Adrenal gland (tissue), 12 donors: ENCODE measurements around the gene POLR2C. TPM values are rescaled to one million over a fixed set of nuclear protein-coding genes. Genes with fewer than 3 reads are reported as not detected.

Source experiments
- DNase-seq, 7 donors: peaks; one replicate each; pipeline ENCODE4 v3.0.0-alpha.2; 2019 to 2020
- H3K27ac ChIP-seq, 5 donors: fragments of 200-600 bp; sonication (generic) in 4 of 5; 1 replicate in 3 of 5; 2 replicates in 2 of 5; pipeline versions ENCODE4 v1.5.1 to v1.8.0; 2016 to 2020; ENCODE audit warnings: mild to moderate bottlenecking in 1 of 5
- H3K27me3 ChIP-seq: fragments of 200-600 bp; 2 replicates; pipeline ENCODE4 v1.8.0; 2021
- H3K36me3 ChIP-seq, 2 donors: fragments of 200-600 bp; replicated peaks in 1 of 2; 1 replicate in 1 of 2; 2 replicates in 1 of 2; pipeline versions ENCODE4 v1.5.1 to v1.8.0; 2018 to 2022
- H3K4me1 ChIP-seq, 2 donors: fragments of 200-600 bp; replicated peaks in 1 of 2; 1 replicate in 1 of 2; 2 replicates in 1 of 2; pipeline versions ENCODE4 v1.5.1 to v1.8.0; 2018 to 2021
- H3K4me3 ChIP-seq, 4 donors: fragments of 200-600 bp; sonication (generic) in 3 of 4; one replicate each; pipeline ENCODE4 v1.5.1; 2016 to 2018
- H3K9me3 ChIP-seq, 3 donors: fragments of 200-600 bp; sonication (generic) in 1 of 3; replicated peaks in 1 of 3; 1 replicate in 2 of 3; 2 replicates in 1 of 3; pipeline versions ENCODE4 v1.5.1 to v1.8.0; 2016 to 2021
- POLR2A ChIP-seq, 2 donors: fragments of 450-650 bp; IDR thresholded peaks; one replicate each; pipeline ENCODE4 v1.6.1; 2017; ENCODE audit warnings: antibody characterized with exemption in 2 of 2, mild to moderate bottlenecking in 2 of 2, moderate library complexity in 1 of 2
- WGBS, 4 donors: extraction: QIAGEN DNeasy Blood & Tissue Kit in 2 of 4; methylation state at CpG; one replicate each; pipeline versions ENCODE4 v1.1.5 to v1.1.7; 2013 to 2017; 5-methylcytosine and 5-hydroxymethylcytosine counted together
- intact Hi-C, 2 donors: fragments of 100-400 bp; cut with DNase I; formaldehyde crosslinking; loops; one replicate each; pipeline versions ENCODE4 v1.14.1 to v1.15.0; 2022 to 2023
- polyA plus RNA-seq, 3 donors: library from polyadenylated mRNA; stranded (reverse); fragments of 200-250 nt in 2 of 3; fragments of 350-450 nt in 1 of 3; fragmentation: Illumina TruSeq in 1 of 3; extraction: RNeasy Lipid Tissue Mini Kit (QIAGEN cat#74804) in 1 of 3; gene quantifications; one replicate each; pipeline ENCODE4 v1.2.3, GENCODE V29; 2013 to 2014
- total RNA-seq, 9 donors: library from RNA; depleted of rRNA in 4 of 9; stranded (reverse); fragments of >200 nt in 4 of 9; fragments of 120-200 nt in 1 of 9; fragmentation: NEBNext Ultra II Directional in 1 of 9; extraction: Animal tissue kit (Norgen Biotek cat#: 25700) in 1 of 9; gene quantifications; one replicate each; pipeline versions ENCODE4 v1.1.0 to v1.2.4, GENCODE V29; 2013 to 2023
- TF ChIP-seq, protein P1 (sequence below), 6 experiments: fragments of 450-650 bp in 4 of 6; fragments of 200-600 bp in 2 of 6; sonication (generic) in 1 of 6; IDR thresholded peaks; 1 replicate in 5 of 6; 2 replicates in 1 of 6; pipeline versions ENCODE4 v1.5.1 to v1.8.0; 2016 to 2021; ENCODE audit warnings: antibody characterized with exemption in 6 of 6, mild to moderate bottlenecking in 2 of 6, moderate library complexity in 1 of 6
- donor health status: healthy with polysubstance abuse.
- donor health status: Bipolar disorder and iron deficiency.
- donor health status: DM: yes; HTN: yes; CAD: no.
- donor health status: DM: no; HTN: no; CAD: no.
- donor health status: DM: no; HTN: no; CAD: no.
- donor health status: DM: yes; HTN: yes; CAD: no.

POLR2C gene
- total and polyA plus RNA-seq, 12 donors = 28.3 to 147 (median 71.7) TPM

GRCh38 chr16:57484515-57485005 is 22.1 kb downstream of the POLR2C start:
- no peak for DNase-seq
- no peaks in the 10 kb centered on the region for H3K27me3 ChIP-seq
- no peaks in the 10 kb centered on the region for H3K9me3 ChIP-seq
- H3K27ac ChIP-seq = peak overlapping the region in 1 of 5 donors; percentile 74
- TF ChIP-seq, protein P1, sequence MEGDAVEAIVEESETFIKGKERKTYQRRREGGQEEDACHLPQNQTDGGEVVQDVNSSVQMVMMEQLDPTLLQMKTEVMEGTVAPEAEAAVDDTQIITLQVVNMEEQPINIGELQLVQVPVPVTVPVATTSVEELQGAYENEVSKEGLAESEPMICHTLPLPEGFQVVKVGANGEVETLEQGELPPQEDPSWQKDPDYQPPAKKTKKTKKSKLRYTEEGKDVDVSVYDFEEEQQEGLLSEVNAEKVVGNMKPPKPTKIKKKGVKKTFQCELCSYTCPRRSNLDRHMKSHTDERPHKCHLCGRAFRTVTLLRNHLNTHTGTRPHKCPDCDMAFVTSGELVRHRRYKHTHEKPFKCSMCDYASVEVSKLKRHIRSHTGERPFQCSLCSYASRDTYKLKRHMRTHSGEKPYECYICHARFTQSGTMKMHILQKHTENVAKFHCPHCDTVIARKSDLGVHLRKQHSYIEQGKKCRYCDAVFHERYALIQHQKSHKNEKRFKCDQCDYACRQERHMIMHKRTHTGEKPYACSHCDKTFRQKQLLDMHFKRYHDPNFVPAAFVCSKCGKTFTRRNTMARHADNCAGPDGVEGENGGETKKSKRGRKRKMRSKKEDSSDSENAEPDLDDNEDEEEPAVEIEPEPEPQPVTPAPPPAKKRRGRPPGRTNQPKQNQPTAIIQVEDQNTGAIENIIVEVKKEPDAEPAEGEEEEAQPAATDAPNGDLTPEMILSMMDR (IDR thresholded peaks at IDR 0.05) = no peak
- no peak for TF ChIP-seq POLR2A (IDR thresholded peaks at IDR 0.05)
- H3K36me3 ChIP-seq = no peaks in the 10 kb centered on the region
- H3K4me3 ChIP-seq = no peak overlapping the region
- intact Hi-C loops = no loop called here
- 91 to 97% (median 95%) methylated on average over 7 to 8 of the region's 8 CpGs for WGBS, 4 donors
- H3K4me1 ChIP-seq = peaks cover 4 to 39% of the 10 kb centered on the region in 2 donors

- H3K36me3 ChIP-seq = no peaks in the 10 kb centered on the region
- H3K4me1 ChIP-seq = peaks cover 4 to 34% of the 10 kb centered on the region in 2 donors
- 24 to 66% (median 59%) methylated on average over 4 to 14 of the region's 14 CpGs for WGBS, 4 donors
- intact Hi-C loops = no loop called here
- H3K9me3 ChIP-seq = no peaks in the 10 kb centered on the region
- TF ChIP-seq, protein P1 (IDR thresholded peaks at IDR 0.05) = no peak
- TF ChIP-seq POLR2A (IDR thresholded peaks at IDR 0.05) = no peak
- no peaks in the 10 kb centered on the region for H3K27me3 ChIP-seq
- no peak for DNase-seq
- H3K4me3 ChIP-seq = peak overlapping the region in 2 of 4 donors; percentile 54 to 83
- peak overlapping the region in 2 of 5 donors; percentile 74 to 78 for H3K27ac ChIP-seq
These were observed 22.8 kb downstream of the POLR2C start for GRCh38 chr16:57485091-57485915.

DNA sequence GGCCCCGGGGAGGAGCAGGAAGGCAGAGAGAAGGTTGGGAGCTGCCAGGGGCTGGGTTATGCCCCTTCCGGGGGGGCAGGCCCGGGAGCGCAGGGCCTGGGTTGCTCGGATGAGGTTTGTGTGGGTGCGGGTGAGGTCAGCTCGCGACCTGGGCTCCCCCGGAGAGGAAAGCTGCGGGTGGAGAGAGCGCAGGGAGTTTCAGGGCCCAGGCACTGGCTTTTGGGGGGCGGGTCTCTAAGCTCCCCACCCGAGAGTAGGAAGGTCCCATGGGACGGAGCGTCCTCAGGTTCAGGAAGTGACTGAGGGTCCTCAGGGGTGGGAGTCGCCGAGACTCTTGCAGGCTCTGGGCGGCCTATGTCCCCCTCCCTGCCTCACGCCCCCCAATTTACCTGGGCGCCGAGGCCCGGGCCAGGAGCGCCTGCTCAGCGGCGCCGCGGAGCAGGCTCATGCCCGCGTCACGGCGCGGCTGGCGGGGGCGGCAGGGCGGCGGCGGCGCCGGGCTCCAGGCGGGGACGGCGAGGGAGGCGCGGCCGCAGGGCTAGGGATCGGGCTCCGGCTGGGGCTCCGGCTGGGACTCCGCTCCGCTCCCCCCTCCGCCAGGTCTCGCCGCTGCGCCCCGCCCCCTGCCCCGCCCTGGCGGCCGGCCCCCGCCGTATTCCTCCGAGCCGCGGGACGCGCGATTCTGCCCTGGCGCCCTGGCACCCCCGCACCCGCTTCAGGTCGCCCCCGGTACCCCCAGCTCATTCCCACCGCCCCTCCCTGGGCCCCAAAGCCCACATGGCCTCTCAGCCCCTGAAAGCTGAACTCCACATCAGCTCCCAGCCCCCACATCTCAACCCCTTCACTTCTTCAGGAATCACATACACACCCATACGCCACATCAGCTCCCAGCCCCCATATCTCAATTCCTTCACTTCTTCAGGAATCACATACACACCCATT is 23.7 kb downstream of the POLR2C start, which contains the start of gene DOK4:
Gene DOK4 (minus strand): TSS at position 578 of the 942 bp plus-strand sequence. CDS start 6,986 bp downstream, outside the sequence.
- TF ChIP-seq POLR2A (IDR thresholded peaks at IDR 0.05) = peak in 1 of 2 donors; percentile 55
- TF ChIP-seq, protein P1 (IDR thresholded peaks at IDR 0.05) = no peak
- intact Hi-C loops = no loop called here
- Histone ChIP-seq H3K27ac (peak within 1 kb of the TSS in 2 of 5 donors; percentile 74 to 78), H3K27me3 (no peaks in the 10 kb centered on the region), H3K4me1 (peaks cover 4 to 27% of the 10 kb centered on the region in 2 donors), H3K9me3 (no peaks in the 10 kb centered on the region), H3K36me3 (no peaks in the 10 kb centered on the region), H3K4me3 (peak within 1 kb of the TSS in 3 of 4 donors; percentile 13 to 83 (median 54))
- 1 to 5% (median 1%) methylated on average over 9 to 72 of the region's 73 CpGs for WGBS, 4 donors
- peak; percentile 79 to 89 (median 85) for DNase-seq
